ENCODE results near the gene TBC1D8. TPM values are rescaled to one million over a fixed set of nuclear protein-coding genes. Genes with fewer than 3 reads are reported as not detected.

TBC1D8 gene
- total RNA-seq, 1 donor from 2014 or later: 3.9 TPM

DNA sequence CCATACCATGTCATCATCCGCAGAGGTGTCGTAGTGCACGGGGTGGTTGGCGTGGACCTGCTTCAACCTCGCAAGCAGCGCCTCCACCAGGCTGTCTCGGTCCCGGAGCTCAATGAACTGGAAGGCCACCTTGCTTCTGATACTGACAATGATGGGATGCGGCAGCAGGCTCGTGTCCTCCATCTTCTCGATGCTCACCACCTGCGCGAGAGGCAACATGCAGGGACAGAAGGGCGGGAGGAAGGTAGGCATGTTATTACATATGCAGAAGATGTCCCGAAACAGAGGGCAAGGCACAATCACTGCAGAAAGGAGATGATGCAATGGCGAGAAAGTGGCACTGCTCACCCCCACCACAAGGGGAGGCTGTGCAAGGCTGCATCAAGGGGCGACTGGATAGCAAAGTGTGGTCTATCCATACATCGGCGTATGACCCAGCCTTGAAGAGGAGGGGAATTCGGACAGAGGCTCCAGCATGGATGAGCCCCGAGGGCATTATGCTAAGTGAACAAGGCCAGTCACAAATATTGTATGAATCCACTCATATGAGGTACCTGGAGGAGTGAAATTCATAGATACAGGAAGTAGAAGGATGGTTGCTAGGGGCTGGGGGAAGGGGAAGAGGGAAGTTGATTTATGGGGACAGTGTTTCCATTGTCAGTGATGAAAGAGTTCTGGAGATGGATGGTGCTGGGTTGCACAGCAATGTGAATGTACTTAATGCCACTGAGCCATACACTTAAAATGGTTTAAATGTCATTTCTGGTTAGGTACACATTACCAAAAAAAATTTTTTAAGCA lies 112.5 kb downstream of the TBC1D8 start:
- H3K36me3 Mint-ChIP-seq: peaks cover 2% of the 10 kb centered on the region
- H3K27me3 Mint-ChIP-seq (ENCODE audit: insufficient read depth, low read depth): peaks cover 6% of the 10 kb centered on the region
- H3K27ac ChIP-seq: no peak overlapping the region
- no peaks in the 10 kb centered on the region for H3K36me3 ChIP-seq
- no peak overlapping the region for H2AFZ ChIP-seq (replicated peaks)
- H3K4me2 ChIP-seq: no peak overlapping the region
- no peaks in the 10 kb centered on the region for H3K9me3 Mint-ChIP-seq
- H3K27ac Mint-ChIP-seq: no peak overlapping the region
- no peak overlapping the region for H3K4me3 ChIP-seq
- no peaks in the 10 kb centered on the region for H3K27me3 ChIP-seq
- H3K79me2 ChIP-seq (ENCODE audit: low read depth): no peaks in the 10 kb centered on the region
- H3K9me3 ChIP-seq (ENCODE audit: low read depth): no peaks in the 10 kb centered on the region
- no peaks in the 10 kb centered on the region for H3F3A ChIP-seq (ENCODE audit: low read depth)
- no peak overlapping the region for H3K9ac ChIP-seq
- H4K20me1 ChIP-seq (ENCODE audit: low read depth): no peaks in the 10 kb centered on the region
- TF ChIP-seq EZH2phosphoT487 (IDR thresholded peaks at IDR 0.05) (no peak), EZH2 (IDR thresholded peaks at IDR 0.05) (no peak)
- TF ChIP-seq, protein P1, sequence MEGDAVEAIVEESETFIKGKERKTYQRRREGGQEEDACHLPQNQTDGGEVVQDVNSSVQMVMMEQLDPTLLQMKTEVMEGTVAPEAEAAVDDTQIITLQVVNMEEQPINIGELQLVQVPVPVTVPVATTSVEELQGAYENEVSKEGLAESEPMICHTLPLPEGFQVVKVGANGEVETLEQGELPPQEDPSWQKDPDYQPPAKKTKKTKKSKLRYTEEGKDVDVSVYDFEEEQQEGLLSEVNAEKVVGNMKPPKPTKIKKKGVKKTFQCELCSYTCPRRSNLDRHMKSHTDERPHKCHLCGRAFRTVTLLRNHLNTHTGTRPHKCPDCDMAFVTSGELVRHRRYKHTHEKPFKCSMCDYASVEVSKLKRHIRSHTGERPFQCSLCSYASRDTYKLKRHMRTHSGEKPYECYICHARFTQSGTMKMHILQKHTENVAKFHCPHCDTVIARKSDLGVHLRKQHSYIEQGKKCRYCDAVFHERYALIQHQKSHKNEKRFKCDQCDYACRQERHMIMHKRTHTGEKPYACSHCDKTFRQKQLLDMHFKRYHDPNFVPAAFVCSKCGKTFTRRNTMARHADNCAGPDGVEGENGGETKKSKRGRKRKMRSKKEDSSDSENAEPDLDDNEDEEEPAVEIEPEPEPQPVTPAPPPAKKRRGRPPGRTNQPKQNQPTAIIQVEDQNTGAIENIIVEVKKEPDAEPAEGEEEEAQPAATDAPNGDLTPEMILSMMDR (IDR thresholded peaks at IDR 0.05): peak; percentile 34
- H3K4me3 Mint-ChIP-seq: no peak overlapping the region
- H3K4me1 ChIP-seq: no peaks in the 10 kb centered on the region
- DNase-seq (ENCODE audit: low spot score): no peak
- no peaks in the 10 kb centered on the region for H3K4me1 Mint-ChIP-seq

DNA sequence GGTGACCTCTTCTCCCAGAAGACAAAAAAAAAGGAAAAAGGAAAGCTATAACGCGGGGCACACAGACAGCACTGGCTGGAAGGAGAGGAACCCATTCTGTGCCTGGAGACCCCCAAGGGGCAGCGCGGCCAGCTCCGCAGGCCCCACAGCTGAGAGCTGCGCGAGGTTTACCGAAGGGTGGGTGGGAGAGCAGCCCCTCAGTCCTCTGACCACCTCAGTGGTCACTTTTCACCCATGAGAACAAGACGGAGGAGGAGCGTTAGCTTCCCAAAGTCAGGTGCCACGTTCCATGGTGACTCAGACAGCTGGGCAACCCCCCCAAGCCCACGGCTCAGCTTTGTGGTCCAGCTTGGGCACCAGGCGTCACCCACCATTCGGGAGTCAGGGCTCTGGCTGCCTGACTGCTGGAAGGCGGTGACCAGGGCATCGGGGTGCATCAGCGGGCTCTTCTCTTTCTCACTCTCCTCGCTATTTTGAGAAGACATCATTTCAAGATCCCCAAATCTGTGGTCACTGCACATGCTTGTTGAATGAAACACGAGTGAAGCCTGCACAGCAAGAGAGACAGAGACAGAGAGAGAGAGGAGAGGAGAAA lies 113.9 kb downstream of the TBC1D8 start:
- Histone ChIP-seq H3K9me3 (ENCODE audit: low read depth) (no peaks in the 10 kb centered on the region), H3K4me3 (no peak overlapping the region), H3K27me3 (no peaks in the 10 kb centered on the region), H3K4me1 (no peaks in the 10 kb centered on the region), H4K20me1 (ENCODE audit: low read depth) (no peaks in the 10 kb centered on the region), H3F3A (ENCODE audit: low read depth) (no peaks in the 10 kb centered on the region), H3K9ac (no peak overlapping the region), H3K27ac (no peak overlapping the region), H3K36me3 (no peaks in the 10 kb centered on the region), H3K79me2 (ENCODE audit: low read depth) (no peaks in the 10 kb centered on the region), H2AFZ (replicated peaks) (no peak overlapping the region), H3K4me2 (no peak overlapping the region)
- Mint-ChIP-seq H3K36me3 (peaks cover 2% of the 10 kb centered on the region), H3K4me1 (peaks cover 2% of the 10 kb centered on the region), H3K27ac (peak overlapping the region; percentile 54), H3K27me3 (ENCODE audit: insufficient read depth, low read depth) (peaks cover 6% of the 10 kb centered on the region), H3K9me3 (no peaks in the 10 kb centered on the region), H3K4me3 (no peak overlapping the region)
- DNase-seq (ENCODE audit: low spot score): no peak
- TF ChIP-seq EZH2phosphoT487 (IDR thresholded peaks at IDR 0.05): no peak
- no peak for TF ChIP-seq EZH2 (IDR thresholded peaks at IDR 0.05)
- TF ChIP-seq, protein P1 (IDR thresholded peaks at IDR 0.05): no peak

DNA sequence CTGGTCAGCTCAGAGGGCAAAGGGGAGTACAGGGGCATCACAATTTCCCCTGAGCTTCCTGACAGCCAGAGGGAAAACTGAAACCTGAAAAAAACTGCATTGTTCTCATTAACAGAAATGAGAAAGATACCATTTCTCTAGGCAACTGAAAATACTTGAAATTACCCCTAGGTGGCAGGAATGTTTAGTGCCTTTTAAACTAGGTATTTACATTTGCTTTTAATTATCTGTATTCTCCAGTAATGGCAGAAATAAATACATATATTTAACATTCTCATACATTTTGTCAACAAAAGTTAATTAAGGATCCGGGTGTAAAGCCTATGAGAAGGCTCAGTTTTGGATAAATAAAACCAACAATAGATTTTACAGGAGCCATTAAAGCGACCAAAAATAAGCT lies 114.6 kb downstream of the TBC1D8 start:
- Histone ChIP-seq H2AFZ (replicated peaks) (no peak overlapping the region), H3K9ac (no peak overlapping the region), H3K79me2 (ENCODE audit: low read depth) (no peaks in the 10 kb centered on the region), H3K36me3 (no peaks in the 10 kb centered on the region), H3K27me3 (no peaks in the 10 kb centered on the region), H3K4me1 (no peaks in the 10 kb centered on the region), H4K20me1 (ENCODE audit: low read depth) (no peaks in the 10 kb centered on the region), H3F3A (ENCODE audit: low read depth) (no peaks in the 10 kb centered on the region), H3K4me3 (no peak overlapping the region), H3K4me2 (no peak overlapping the region), H3K27ac (no peak overlapping the region), H3K9me3 (ENCODE audit: low read depth) (no peaks in the 10 kb centered on the region)
- DNase-seq (ENCODE audit: low spot score): no peak
- H3K27ac Mint-ChIP-seq: no peak overlapping the region
- H3K36me3 Mint-ChIP-seq: peaks cover 2% of the 10 kb centered on the region
- no peak for TF ChIP-seq EZH2phosphoT487 (IDR thresholded peaks at IDR 0.05)
- TF ChIP-seq, protein P1 (IDR thresholded peaks at IDR 0.05): peak; percentile 55
- no peaks in the 10 kb centered on the region for H3K9me3 Mint-ChIP-seq
- peaks cover 2% of the 10 kb centered on the region for H3K4me1 Mint-ChIP-seq
- H3K4me3 Mint-ChIP-seq: no peak overlapping the region
- H3K27me3 Mint-ChIP-seq (ENCODE audit: insufficient read depth, low read depth): peaks cover 6% of the 10 kb centered on the region

Measured in neural progenitor cell (in vitro differentiated cells).